ENCODE results near the gene ADGRE1.

Gene ADGRE1

DNA sequence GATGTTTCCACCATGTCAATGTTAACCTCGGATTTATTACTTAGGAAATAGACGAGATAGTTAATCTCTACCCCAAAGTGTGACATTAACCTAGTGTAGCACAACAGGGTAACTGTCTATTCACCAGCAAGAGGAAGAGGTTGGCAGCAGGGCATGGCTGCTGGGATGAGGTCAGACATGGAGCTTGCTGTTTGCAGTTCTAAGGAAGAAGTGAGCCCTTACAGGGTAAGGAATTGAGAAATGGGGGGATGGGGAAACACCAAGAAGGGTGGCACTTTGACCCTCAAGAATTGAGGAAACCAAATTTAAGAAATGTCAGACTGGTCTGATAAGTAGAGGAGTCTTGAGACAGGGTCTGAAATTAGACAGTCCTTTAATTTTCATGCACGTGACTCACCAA, 71.4 kb downstream of the ADGRE1 start:
- no peak for DNase-seq (ENCODE audit: low spot score)

GRCh38 chr19:6963244-6963852, 76.0 kb downstream of the ADGRE1 start:
- no peak for DNase-seq (ENCODE audit: low spot score)

DNA sequence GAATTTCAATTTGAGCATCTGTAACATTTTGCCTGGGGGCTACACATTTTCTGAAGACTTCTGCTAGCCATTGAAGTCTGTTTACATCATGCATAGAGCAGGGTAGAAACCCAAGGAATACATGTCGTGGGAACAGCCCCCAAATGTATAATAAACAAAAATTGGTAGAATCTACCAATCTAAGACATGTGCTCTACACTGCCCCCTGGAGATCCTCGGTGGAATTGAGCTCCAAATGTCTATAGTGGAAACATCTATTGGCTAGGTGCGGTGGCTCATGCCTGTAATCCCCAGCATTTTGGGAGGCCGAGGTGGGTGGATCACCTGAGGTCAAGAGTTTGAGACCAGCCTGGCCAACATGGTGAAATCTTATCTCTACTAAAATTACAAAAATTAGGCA, 76.6 kb downstream of the ADGRE1 start:
- DNase-seq (ENCODE audit: low spot score): no peak

DNA sequence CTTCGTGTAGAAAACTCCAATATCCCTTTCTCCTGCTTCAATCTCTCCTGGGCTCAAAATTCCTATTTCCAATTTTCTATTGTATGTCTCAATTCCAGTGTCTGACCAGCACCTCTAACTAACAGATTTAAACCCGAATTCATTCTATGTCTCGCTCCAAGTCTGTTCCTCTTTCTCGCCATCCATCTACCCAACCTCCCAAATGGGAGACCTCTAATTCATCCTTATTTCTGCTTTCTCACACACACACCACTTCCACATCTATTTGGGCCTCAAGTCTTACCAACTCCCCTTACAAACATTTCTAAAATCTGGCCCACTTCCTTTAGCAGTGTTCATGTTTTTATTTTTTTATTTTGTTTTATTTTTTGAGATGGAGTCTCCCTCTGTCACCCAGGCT, 80.6 kb downstream of the ADGRE1 start:
- DNase-seq (ENCODE audit: low spot score): peak; percentile 37

DNA sequence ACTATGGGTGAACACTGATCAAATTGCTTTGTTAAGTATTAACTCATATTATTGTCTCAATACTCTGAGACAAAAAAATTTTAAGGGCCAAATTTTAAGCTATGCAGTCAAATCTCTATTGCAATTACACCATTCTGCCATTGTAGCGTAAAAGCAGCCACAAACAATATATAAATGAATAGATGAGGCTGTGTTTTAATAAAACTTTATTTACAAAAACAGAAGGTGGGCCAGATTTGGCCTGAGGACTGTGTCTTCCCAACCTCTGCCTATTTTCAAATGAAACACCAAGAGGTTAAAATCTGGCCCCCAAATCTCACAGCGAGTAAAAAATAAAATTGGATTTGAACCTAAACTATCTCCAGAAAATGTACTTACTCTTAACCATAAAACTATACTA, 82.1 kb downstream of the ADGRE1 start:
- no peak for DNase-seq (ENCODE audit: low spot score)

DNA sequence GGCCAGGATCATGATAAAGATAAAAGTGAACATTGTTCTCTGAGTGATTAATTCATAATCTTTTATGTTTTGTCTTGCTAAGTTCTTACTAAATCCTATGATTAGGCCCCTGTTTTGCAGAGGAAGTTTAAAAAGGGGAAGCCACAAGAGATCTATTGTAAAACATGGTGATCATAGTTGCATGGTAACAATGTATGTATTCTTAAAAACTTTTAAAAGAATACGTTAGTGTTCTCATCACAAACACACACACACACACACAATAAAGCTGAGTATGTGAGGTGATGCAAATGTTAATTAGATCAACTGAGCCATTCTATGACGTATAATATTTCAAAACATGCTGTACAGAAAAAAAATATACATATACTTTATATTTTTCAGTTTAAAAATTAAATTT, 82.6 kb downstream of the ADGRE1 start:
- no peak for DNase-seq (ENCODE audit: low spot score)

GRCh38 chr19:6970443-6970842, 83.1 kb downstream of the ADGRE1 start:
- DNase-seq (ENCODE audit: low spot score): no peak

GRCh38 chr19:6971366-6971765, 84.0 kb downstream of the ADGRE1 start:
- no peak for DNase-seq (ENCODE audit: low spot score)

- DNase-seq (ENCODE audit: low spot score): no peak
These were observed 88.8 kb downstream of the ADGRE1 start for GRCh38 chr19:6976197-6976596.

DNA sequence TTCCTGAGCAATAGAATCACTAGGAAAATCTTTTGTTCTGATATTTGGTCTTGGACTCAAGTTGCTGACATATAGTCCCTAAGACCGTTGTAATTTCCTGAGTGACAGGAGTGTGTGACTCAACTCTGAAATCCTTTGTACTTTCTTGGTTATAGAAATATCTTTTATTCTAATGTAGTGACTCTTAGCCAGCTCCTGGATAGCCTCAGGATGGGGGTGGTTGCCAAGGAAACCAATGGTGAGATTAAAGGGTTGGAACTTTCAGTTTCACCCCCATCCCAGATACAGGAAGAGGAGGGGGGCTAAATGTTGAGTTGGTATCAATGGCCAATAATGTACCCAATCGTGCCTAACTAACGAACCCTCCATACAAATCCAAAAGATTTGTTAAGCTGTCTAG, 92.0 kb downstream of the ADGRE1 start:
- no peak for DNase-seq (ENCODE audit: low spot score)

DNA sequence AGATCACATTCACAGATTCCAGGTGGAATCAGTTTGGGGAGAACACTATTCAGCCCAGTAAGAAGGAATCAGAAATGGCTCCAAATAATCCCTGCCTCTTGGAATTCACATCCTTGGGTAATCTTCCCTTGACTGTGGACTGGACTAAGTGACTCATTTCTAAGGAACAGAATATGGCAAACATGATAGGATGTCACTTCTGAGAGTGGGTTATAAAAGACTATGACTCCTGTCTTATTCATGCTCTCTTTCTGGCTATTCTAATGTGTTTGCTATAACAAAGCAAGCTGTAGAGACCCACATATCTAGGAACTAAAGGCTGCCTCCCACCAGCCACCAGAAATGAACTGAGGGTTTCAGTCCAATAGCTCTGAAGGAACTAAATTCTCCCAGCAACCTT, 96.1 kb downstream of the ADGRE1 start:
- no peak for DNase-seq (ENCODE audit: low spot score)

GRCh38 chr19:6987850-6988249, 100.5 kb downstream of the ADGRE1 start:
- DNase-seq (ENCODE audit: low spot score): peak; percentile 45

- no peak for DNase-seq (ENCODE audit: low spot score)
These were observed 100.9 kb downstream of the ADGRE1 start for GRCh38 chr19:6988257-6988656.
